Stimulated activated CD8-positive, alpha-beta memory T cell treated with anti-CD3 and anti-CD28 coated beads, Interleukin-12 subunit alpha, Interleukin-12 subunit beta, amount 100 ng/mL, for 24 hours (primary cell): ENCODE measurements around the gene CABP4.
"Not testable (repeated sequence)": the region's sequence is repeated elsewhere in the genome, so short reads cannot be mapped to it uniquely, and the experiment has no call there.

Source experiments
- DNase-seq: peaks from one replicate; pipeline ENCODE4 v3.0.0-alpha.2; 2020; ENCODE audit errors: extremely low read depth

Gene CABP4

GRCh38 chr11:67482275-67482826 lies 27.2 kb downstream of the CABP4 start:
- no peak for DNase-seq

GRCh38 chr11:67482827-67483798 lies 28.0 kb downstream of the CABP4 start, which contains the start of gene AIP:
AIP (plus strand) TSS chr11:67483026; CDS start chr11:67483159, 133 bp downstream.
- peak; percentile 92 for DNase-seq

- DNase-seq, result no peak
Measured at GRCh38 chr11:67483831-67484665, 28.9 kb downstream of the CABP4 start.

GRCh38 chr11:67484847-67485311 lies 29.7 kb downstream of the CABP4 start:
- no peak for DNase-seq

GRCh38 chr11:67485873-67486361 lies 30.8 kb downstream of the CABP4 start:
- DNase-seq, result not testable (repeated sequence)

- DNase-seq, result no peak
Measured at GRCh38 chr11:67486481-67487195, 31.5 kb downstream of the CABP4 start.

- DNase-seq, result no peak
Measured at GRCh38 chr11:67489203-67489884, 34.2 kb downstream of the CABP4 start.

GRCh38 chr11:67489885-67490726 lies 35.0 kb downstream of the CABP4 start:
- DNase-seq, result no peak

- no peak for DNase-seq
Measured at GRCh38 chr11:67490727-67491065, 35.5 kb downstream of the CABP4 start.

GRCh38 chr11:67491276-67492068 lies 36.3 kb downstream of the CABP4 start:
- DNase-seq, result no peak

- no peak for DNase-seq
Measured at GRCh38 chr11:67492069-67492727, 37.0 kb downstream of the CABP4 start.

- no peak for DNase-seq
Measured at GRCh38 chr11:67492801-67493547, 37.8 kb downstream of the CABP4 start.

GRCh38 chr11:67493548-67494370 lies 38.6 kb downstream of the CABP4 start:
- DNase-seq, result no peak

- no peak for DNase-seq
Measured at GRCh38 chr11:67494371-67495233, 39.4 kb downstream of the CABP4 start.

- DNase-seq, result no peak
Measured at GRCh38 chr11:67495234-67496005, 40.3 kb downstream of the CABP4 start.
